HS-27A (cell line): ENCODE data around the gene SLC38A3.

Source experiments
- DNase-seq: peaks from one replicate; pipeline ENCODE4 v3.0.0-alpha.2; 2012; ENCODE audit warnings: low read depth, missing footprints

SLC38A3 gene

DNA sequence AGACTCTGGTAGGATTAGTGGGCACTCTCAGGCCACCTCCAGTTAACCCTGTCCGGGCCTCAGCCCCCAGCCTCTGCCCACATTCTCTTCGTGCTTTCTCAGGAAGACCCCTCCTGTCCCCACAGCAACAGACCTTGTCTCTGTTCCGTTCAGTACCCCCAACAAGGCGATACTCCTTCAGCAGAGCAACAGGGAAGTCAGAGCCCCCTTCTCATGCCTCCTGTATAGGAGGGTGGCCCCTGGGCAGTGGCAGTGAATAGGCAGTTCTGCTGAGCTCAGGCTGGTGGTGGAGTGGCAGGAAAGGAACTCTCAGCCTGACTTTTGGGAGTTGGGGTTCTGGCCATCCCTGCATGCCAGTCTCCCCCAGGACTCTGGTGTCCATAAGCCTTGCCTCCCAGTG is 64.4 kb downstream of the SLC38A3 start:
- no peak for DNase-seq

DNA sequence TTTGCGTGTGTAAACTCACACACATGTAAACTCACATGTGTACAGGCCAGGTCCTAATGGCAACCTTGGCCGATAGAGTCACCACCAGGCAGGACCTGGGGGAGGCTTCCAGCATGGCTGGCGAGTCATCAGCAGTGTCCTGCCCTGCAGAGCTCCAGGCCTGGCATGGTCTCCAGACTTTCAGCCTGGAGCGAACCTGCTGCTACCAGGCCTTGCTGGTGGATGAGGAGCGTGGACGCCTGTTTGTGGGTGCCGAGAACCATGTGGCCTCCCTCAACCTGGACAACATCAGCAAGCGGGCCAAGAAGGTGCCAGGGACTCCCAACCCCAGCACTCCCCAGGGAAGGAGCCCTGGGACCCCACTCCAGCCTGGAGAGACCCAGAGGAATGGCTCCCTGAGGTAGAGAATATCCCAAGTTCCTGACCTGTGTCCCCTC is 64.9 kb downstream of the SLC38A3 start:
- no peak for DNase-seq

DNA sequence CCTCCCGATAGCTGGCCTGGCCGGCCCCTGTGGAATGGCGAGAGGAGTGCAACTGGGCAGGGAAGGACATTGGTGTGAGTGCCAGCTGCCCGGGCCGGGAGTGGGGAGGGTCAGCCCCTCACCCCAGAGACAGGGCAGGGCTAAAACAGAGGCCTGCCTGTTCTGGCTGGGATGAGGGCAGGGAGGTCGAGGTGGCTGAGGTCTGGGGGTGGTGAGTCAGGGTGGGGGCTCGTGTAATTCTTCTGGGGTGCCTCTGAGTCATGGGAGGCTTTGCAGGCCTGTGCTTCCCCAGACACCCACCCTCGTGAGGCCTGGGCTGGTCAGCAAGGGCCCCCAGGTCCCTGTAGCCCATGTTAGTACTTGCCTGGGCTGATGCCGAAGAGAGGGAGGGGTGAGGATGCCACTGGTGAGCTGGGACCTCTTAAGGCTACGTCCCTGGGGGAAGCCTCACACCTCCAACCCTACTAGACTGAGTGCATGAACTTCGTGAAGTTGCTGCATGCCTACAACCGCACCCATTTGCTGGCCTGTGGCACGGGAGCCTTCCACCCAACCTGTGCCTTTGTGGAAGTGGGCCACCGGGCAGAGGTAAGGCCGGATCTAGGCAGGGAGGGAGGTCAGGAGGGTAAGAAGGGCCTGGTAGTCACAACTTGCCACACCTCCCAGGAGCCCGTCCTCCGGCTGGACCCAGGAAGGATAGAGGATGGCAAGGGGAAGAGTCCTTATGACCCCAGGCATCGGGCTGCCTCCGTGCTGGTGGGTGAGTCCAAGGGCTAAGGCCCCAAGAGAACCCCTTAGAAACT is 65.6 kb downstream of the SLC38A3 start:
- no peak for DNase-seq
